Fibroblast of mammary gland (primary cell): Measurements from ENCODE around the gene TEX35.

Experiments used
- DNase-seq: peaks from one replicate; pipeline ENCODE4 v3.0.0-alpha.2; 2010; ENCODE audit warnings: low read depth
- H3K4me3 ChIP-seq: 2 replicates; pipeline ENCODE4 v1.5.1; 2011; ENCODE audit warnings: low read depth, mild to moderate bottlenecking, low read length, moderate library complexity; ENCODE audit not compliant: control insufficient read depth
- CTCF ChIP-seq: conservative IDR thresholded peaks from 2 replicates; pipeline ENCODE4 v1.5.1; 2011; ENCODE audit warnings: low read depth, low read length, inconsistent platforms; ENCODE audit not compliant: control insufficient read depth, insufficient read depth

Gene TEX35

GRCh38 chr1:178538192-178538916, 25.4 kb downstream of the TEX35 start:
- no peak overlapping the region for H3K4me3 ChIP-seq
- TF ChIP-seq CTCF: no peak
- peak; percentile 90 for DNase-seq

- no peak for TF ChIP-seq CTCF
- DNase-seq: no peak
- no peak overlapping the region for H3K4me3 ChIP-seq
Measured at GRCh38 chr1:178539291-178539690, 26.4 kb downstream of the TEX35 start.

GRCh38 chr1:178540204-178540603, 27.3 kb downstream of the TEX35 start:
- DNase-seq: no peak
- no peak overlapping the region for H3K4me3 ChIP-seq
- no peak for TF ChIP-seq CTCF

GRCh38 chr1:178540646-178541045, 27.7 kb downstream of the TEX35 start:
- no peak overlapping the region for H3K4me3 ChIP-seq
- no peak for TF ChIP-seq CTCF
- DNase-seq: peak; percentile 92

- DNase-seq: no peak
- H3K4me3 ChIP-seq: no peak overlapping the region
- no peak for TF ChIP-seq CTCF
Measured at GRCh38 chr1:178541379-178541778, 28.5 kb downstream of the TEX35 start.

GRCh38 chr1:178541829-178542553, 29.1 kb downstream of the TEX35 start:
- TF ChIP-seq CTCF: no peak
- DNase-seq: no peak
- peak overlapping the region; percentile 78 for H3K4me3 ChIP-seq
